ENCODE data around the gene ARHGDIG.

The ARHGDIG gene

DNA sequence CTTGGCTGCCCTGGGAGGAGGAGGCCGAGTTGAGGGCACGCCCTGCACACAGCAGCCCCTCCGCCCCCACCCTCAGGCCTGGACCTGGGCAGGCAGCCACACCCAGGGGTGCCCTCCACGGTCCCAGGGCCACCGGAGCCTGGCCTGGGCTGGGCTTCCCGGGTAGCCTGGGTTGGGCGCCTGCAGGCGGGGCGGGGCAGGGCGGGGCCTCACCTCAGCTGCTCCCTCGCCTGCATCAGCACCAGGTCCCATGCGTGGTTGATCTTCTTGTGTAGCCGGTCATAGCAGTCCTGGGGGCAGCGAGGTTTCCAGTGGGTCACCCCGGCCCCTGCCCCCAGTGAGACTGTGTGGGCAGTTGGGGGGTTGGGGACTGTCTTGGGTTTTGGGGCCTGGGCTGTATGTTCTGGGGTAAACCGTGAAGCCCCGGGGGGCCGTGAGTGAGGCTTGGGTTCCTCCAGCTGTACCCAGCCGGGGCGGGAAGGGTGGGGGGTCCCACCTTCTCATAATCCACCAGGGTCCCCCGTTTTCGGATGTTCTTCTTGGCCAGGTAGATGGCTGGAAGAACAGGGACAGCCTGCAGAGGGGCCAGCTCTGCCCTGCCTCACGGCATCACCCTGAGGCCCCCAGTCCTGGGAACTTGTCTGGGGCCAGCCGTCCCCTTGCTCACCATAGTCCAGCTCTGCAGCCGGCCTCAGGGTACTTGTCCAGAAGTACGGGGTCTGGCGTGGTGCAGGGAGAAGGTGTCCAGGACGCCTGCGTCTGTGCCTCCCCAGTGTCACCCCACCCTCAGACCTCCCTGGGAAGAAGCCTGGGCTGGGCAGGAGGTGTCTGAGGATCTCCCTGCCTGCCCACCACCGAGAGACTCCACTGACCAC is 6.6 kb upstream of the ARHGDIG start:
- TF ChIP-seq Cebpa-rat (IDR thresholded peaks at IDR 0.05): no peak
- no peak overlapping the region for H3K9ac ChIP-seq
- peaks cover 0 to 23% (median 0%) of the 10 kb centered on the region in 11 experiments; a peak in 5 of 22 replicates for H4K20me1 ChIP-seq
- no peak overlapping the region for H3K4me3 ChIP-seq
- H3K36me3 ChIP-seq: no peaks in the 10 kb centered on the region
- H3K27me3 ChIP-seq: peaks cover 41 to 60% (median 49%) of the 10 kb centered on the region in 11 experiments
- no peaks in the 10 kb centered on the region for H3K9me3 ChIP-seq (replicated peaks in 1 of 11)
- peaks cover 0 to 13% (median 6%) of the 10 kb centered on the region in 10 experiments; a peak in 16 of 20 replicates for H3K4me1 ChIP-seq
- no peak overlapping the region for H3K4me2 ChIP-seq
- H3K27ac ChIP-seq: no peak overlapping the region

DNA sequence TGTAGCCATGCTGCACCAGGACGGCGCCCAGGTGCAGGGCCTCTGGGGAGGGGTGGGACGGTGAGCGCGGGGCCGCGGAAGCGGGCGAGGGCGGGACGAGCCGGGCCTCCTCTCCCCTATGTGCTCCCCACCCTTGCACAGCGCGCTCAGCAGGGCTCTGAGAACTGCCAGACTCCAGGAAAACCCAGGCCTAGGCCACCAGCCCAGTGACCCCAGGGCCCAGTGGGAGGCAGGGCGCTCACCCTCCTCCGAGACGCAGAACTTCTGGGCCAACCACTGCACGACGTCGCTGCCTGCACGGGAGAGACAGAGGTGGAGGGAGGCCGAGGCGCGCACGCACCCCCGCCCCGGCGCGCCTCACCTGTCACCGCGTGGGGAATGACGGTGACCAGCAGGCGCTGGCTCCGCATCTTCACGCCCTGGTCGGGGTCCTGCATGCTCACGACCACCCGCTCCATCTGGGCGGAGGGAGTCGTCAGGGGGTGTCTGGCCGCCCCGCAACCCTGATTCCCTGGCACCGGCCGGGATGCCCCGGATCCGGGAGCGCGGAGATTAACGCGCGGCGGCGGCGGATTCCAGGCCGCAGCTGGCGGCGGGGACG is 5.2 kb upstream of the ARHGDIG start:
- Histone ChIP-seq H3K4me2 (peak overlapping the region in 8 of 11 experiments; percentile 42 to 77 (median 62); a peak in 15 of 22 replicates), H3K36me3 (no peaks in the 10 kb centered on the region), H4K20me1 (peaks cover 0 to 21% (median 0%) of the 10 kb centered on the region in 11 experiments; a peak in 5 of 22 replicates), H3K27me3 (peaks cover 45 to 73% (median 58%) of the 10 kb centered on the region in 11 experiments), H3K27ac (no peak overlapping the region), H3K4me3 (no peak overlapping the region; a peak in 1 of 20 replicates), H3K9me3 (replicated peaks in 1 of 11) (no peaks in the 10 kb centered on the region), H3K4me1 (peaks cover 0 to 20% (median 8%) of the 10 kb centered on the region in 10 experiments; a peak in 16 of 20 replicates), H3K9ac (peak overlapping the region in 1 of 11 experiments; percentile 5; a peak in 1 of 22 replicates)
- no peak for TF ChIP-seq Cebpa-rat (IDR thresholded peaks at IDR 0.05)

DNA sequence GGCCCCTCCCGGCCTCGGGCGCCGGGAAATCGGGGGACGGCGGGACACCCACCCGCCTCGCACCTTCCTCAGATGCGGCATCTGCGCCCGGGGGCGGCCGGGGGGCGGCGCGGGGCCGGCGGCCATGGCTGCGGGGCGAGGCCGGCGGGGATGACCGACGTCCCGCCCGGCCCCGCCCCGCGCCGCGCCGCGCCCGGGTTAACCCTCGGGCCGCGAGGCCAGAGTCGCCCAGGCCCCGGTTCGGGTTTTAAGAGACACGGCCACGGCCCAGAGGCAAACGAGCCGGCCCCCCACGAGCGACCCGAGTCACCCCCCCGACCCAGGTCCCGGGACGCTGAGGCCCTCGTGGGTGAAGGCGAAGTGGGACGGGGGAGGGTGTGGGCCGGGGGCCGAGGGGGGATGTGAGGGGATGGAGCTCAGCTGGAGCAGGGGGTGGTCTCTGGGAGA is 4.6 kb upstream of the ARHGDIG start, which contains the start of gene RGS11:
Gene RGS11, minus strand, starts transcription at position 159 of the 447 bp plus-strand sequence. Its CDS starts 33 bp downstream, at position 126.
- Histone ChIP-seq H3K9me3 (replicated peaks in 1 of 11) (no peaks in the 10 kb centered on the region), H3K27ac (no peak within 1 kb of the TSS), H3K4me2 (peak within 1 kb of the TSS in 8 of 11 experiments; percentile 42 to 77 (median 62); a peak in 15 of 22 replicates), H3K27me3 (peaks cover 50 to 80% (median 63%) of the 10 kb centered on the region in 11 experiments), H3K36me3 (no peaks in the 10 kb centered on the region), H4K20me1 (peaks cover 0 to 22% (median 0%) of the 10 kb centered on the region in 11 experiments; a peak in 5 of 22 replicates), H3K9ac (peak within 1 kb of the TSS in 1 of 11 experiments; percentile 5; a peak in 1 of 22 replicates), H3K4me3 (no peak within 1 kb of the TSS; a peak in 1 of 20 replicates), H3K4me1 (peaks cover 0 to 20% (median 8%) of the 10 kb centered on the region in 10 experiments; a peak in 16 of 20 replicates)
- no peak for TF ChIP-seq Cebpa-rat (IDR thresholded peaks at IDR 0.05)

DNA sequence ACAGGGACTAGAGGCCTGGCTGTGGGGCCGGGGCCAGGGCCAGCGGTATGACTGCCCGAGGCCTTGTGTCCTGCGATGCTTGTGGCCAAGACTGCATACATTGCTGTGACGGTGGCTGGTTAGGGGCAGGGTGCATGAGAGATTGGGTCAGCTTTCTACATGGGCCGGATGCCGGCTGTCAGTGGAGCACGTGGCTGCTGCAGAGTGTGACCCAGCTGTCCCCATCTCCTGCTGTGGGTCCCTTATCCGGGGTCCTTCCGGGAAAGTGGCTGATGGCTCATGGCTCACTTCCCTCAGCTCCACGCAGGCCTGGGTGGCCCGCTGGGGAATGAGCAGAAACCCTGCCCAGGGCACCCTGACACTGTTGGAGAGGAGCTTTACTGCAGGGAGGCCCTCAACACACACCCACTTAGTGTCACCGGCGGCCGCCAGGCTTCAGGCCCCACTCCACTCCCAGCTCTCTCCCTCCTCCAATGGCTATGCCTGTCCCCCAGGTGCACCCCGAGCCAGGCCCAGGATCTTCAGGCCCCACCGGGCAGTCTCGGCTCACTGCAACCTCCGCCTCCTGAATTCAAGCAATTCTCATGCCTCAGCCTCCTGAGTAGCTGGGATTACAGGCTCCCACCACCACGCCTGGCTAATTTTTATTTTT is 3.8 kb upstream of the ARHGDIG start:
- peaks cover 0 to 20% (median 8%) of the 10 kb centered on the region in 10 experiments; a peak in 16 of 20 replicates for H3K4me1 ChIP-seq
- H3K9me3 ChIP-seq (replicated peaks in 1 of 11): no peaks in the 10 kb centered on the region
- H3K9ac ChIP-seq: no peak overlapping the region
- no peak for TF ChIP-seq Cebpa-rat (IDR thresholded peaks at IDR 0.05)
- peaks cover 0 to 30% (median 0%) of the 10 kb centered on the region in 11 experiments; a peak in 5 of 22 replicates for H4K20me1 ChIP-seq
- H3K4me3 ChIP-seq: no peak overlapping the region
- H3K27me3 ChIP-seq: peaks cover 57 to 88% (median 71%) of the 10 kb centered on the region in 11 experiments
- no peak overlapping the region for H3K27ac ChIP-seq
- H3K36me3 ChIP-seq: no peaks in the 10 kb centered on the region
- H3K4me2 ChIP-seq: no peak overlapping the region

DNA sequence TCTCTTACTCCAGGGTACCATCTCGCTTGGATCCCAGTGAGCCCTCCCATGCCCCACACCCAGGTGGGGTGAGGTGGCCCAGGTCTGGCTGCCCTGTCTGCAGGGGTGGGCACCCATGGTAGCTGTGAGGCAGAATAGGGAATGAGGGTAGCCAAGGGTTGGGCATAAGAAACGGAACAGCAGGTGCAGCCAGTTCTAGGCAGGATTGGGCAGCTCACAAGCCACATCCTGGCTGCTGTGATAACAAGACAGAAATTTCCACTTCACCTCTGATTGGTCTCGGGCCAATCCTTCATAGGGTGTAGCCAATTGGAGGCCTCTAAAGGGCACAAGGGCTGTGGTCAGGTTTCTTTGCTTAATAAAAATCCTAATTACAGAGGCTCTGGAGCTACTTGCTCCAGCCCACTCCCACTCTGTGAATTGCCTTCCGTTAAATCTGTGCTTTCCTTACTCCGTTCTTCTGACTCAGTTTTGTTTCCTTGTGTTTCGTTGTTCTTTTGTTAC is 1.5 kb upstream of the ARHGDIG start:
- peak overlapping the region in 6 of 11 experiments; percentile 1 to 28 (median 10); a peak in 7 of 22 replicates for H3K4me2 ChIP-seq
- H3K36me3 ChIP-seq: no peaks in the 10 kb centered on the region
- no peak for TF ChIP-seq Cebpa-rat (IDR thresholded peaks at IDR 0.05)
- H3K4me1 ChIP-seq: peaks cover 0 to 32% (median 14%) of the 10 kb centered on the region in 10 experiments; a peak in 16 of 20 replicates
- peaks cover 69 to 96% (median 85%) of the 10 kb centered on the region in 11 experiments for H3K27me3 ChIP-seq
- H4K20me1 ChIP-seq: peaks cover 0 to 38% (median 0%) of the 10 kb centered on the region in 11 experiments; a peak in 8 of 22 replicates
- no peak overlapping the region for H3K9ac ChIP-seq
- H3K9me3 ChIP-seq (replicated peaks in 1 of 11): no peaks in the 10 kb centered on the region
- H3K4me3 ChIP-seq: no peak overlapping the region
- H3K27ac ChIP-seq: no peak overlapping the region

DNA sequence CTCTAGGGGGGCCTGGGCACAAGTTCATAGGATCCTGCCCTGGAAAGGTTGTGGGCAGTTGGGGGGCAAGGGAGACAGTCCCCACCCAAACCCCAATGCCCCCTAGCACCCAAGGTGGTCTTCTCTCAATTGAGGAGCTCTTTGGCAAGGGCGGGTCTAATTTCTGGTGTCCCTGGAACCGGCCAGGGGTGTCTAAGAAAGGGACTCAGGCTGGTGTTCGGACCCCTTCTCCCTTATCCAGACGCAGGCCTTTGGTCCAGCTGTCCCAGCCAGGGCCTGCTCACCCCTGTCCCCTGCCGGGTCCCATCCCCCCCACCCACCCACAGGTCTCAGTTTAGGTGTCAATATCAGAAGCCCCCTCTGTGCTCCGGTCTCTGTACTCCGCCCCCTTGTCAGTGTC is 860 bp upstream of the ARHGDIG start:
- Histone ChIP-seq H3K4me3 (no peak overlapping the region), H3K4me2 (peak overlapping the region in 5 of 11 experiments; percentile 1 to 28 (median 8); a peak in 3 of 22 replicates), H3K36me3 (no peaks in the 10 kb centered on the region), H3K27me3 (peaks cover 63 to 95% (median 79%) of the 10 kb centered on the region in 11 experiments), H3K4me1 (peaks cover 0 to 36% (median 15%) of the 10 kb centered on the region in 10 experiments; a peak in 16 of 20 replicates), H4K20me1 (peaks cover 0 to 44% (median 5%) of the 10 kb centered on the region in 11 experiments; a peak in 8 of 22 replicates), H3K9me3 (replicated peaks in 1 of 11) (no peaks in the 10 kb centered on the region), H3K9ac (no peak overlapping the region), H3K27ac (no peak overlapping the region)
- no peak for TF ChIP-seq Cebpa-rat (IDR thresholded peaks at IDR 0.05)

DNA sequence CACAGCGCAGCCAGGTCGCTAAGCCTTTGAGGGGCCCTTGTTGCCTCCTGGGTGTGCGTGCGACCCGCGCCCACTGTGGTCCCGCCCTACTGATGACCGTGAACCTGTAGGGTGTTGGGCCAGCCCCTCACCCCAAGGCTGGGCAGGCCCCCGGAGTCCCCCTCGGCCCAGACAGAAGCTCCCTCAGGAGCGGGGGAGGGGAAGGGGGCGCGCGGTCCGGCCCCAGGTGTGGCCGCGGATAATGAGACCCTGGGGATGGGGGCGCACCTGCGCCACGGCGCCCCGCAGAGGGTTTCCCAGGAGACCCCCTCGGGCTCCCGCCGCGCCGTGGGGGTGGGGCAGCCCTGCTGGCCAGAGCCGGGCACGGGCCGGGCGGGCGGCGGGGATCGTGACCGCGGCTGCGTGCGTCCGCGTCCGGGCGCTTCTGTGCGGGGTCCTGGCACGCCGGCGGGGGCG is 358 bp upstream of the ARHGDIG start:
- no peak overlapping the region for H3K27ac ChIP-seq
- no peak overlapping the region for H3K9ac ChIP-seq
- H3K4me2 ChIP-seq: no peak overlapping the region
- H4K20me1 ChIP-seq: peaks cover 0 to 48% (median 7%) of the 10 kb centered on the region in 11 experiments; a peak in 8 of 22 replicates
- H3K4me1 ChIP-seq: peaks cover 0 to 36% (median 13%) of the 10 kb centered on the region in 10 experiments; a peak in 16 of 20 replicates
- no peak for TF ChIP-seq Cebpa-rat (IDR thresholded peaks at IDR 0.05)
- H3K4me3 ChIP-seq: no peak overlapping the region
- H3K27me3 ChIP-seq: peaks cover 58 to 92% (median 74%) of the 10 kb centered on the region in 11 experiments
- no peaks in the 10 kb centered on the region for H3K36me3 ChIP-seq
- no peaks in the 10 kb centered on the region for H3K9me3 ChIP-seq (replicated peaks in 1 of 11)

Data from BLaER1 treated with 17β-estradiol and CSF1 and Interleukin-3, amounts not matched to agents 10 nM and 100 nM (cell line).